GM21423 (cell line): Measurements from ENCODE around the gene RIMS4.

Source experiments
- ATAC-seq: cut with Tn5 transposase; IDR thresholded peaks from one replicate; pipeline ENCODE4 v1.9.1; 2021; ENCODE audit warnings: mild to moderate bottlenecking, moderate library complexity; ENCODE audit not compliant: unreplicated experiment

Gene RIMS4

GRCh38 chr20:44743916-44744655, 66.3 kb downstream of the RIMS4 start:
- ATAC-seq, result no peak

GRCh38 chr20:44743080-44743701, 67.2 kb downstream of the RIMS4 start:
- ATAC-seq, result no peak

DNA sequence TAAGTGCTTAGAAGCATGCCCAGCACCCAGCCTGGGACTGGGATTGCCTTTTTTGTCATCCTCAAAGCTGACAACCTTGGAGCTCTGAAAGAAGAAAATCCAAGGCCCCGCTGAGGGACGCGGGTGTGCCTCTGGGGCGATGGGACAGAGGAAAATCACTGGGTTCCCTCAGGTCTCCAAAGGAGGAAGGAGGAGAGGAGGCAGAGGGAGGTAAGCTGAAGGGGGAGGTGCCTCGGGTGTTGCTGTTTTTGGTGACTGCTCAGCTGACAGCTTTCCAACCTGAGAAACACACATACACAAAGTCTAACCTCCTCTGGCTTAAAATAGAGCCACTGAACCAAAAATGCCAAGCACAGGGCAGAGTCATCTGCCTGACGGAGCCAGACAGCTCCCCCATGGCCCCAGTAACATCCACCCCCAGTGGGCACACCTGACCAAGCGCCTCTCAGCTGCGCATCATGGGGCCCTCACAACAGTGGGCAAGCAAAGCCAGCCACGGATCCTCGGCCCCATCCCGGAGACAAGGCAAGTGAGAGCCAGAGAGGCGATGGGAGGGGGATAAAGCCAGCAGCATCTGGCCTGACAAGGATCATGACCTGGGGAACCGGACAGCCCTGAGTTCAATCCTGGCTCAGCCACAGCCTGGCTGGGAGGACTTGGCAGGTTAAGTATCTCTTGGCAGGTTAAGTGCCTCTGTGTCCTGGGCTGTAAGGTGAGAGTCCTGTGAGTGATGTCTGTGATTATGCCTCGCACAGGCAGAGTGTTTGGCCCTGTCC, 67.9 kb downstream of the RIMS4 start:
- no peak for ATAC-seq

GRCh38 chr20:44739942-44740341, 70.4 kb downstream of the RIMS4 start:
- no peak for ATAC-seq

GRCh38 chr20:44738813-44739477, 71.4 kb downstream of the RIMS4 start:
- ATAC-seq, result no peak

GRCh38 chr20:44737116-44737515, 73.2 kb downstream of the RIMS4 start:
- ATAC-seq, result no peak

DNA sequence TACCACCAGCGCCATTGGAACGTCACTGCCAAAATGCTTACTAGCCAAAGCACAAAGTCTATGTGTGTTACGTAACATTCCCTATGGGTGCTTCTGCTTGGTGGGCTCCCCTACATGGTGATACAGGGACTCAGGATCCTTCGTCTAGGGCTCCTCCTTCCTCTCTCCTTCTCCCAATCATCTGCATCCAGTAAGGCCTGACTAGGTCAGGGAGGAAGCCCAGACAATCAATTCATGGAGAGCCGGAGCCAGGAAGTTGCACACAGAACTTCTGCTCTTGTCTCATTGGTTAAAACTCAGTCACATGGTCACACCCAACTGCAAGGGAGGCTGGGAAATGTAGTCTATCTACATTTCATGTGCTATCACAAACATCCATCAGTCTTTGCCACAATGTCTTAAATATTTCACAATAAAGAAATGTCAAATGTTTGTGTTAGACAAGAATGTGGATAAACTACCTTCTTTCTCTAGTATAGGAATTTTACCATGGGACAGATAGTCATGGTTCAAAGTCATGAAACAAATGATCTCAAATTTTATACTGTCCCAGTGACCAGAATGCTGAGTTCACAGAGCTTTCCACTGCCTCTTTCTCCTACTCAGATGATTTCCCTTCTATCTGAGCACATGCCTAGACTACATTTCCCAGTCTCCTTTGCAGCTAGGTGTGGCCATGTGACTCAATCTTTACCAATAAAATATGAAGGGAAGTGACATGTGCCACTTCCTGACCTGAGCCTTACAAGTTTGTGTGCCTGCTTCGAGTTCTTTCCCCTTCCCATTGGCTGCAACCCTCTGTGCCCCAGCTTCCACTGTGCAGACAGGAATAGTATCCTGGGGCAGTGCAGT, 74.0 kb downstream of the RIMS4 start:
- no peak for ATAC-seq

DNA sequence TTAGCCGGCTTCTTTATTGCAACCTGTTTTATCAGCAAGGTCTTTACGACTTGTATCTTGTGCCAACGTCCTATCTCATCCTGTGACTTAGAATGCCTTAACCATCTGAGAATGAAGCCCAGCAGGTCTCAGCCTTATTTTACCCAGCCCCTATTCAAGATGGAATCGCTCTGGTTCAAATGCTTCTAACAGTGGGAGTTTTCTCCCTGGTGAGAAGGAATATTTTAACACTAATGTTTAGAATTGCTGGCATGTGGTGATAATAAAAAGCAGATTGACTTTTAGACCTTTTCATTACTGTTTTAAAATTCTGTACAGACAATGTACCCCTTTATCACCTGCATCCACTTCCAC, 74.6 kb downstream of the RIMS4 start:
- ATAC-seq, result no peak

DNA sequence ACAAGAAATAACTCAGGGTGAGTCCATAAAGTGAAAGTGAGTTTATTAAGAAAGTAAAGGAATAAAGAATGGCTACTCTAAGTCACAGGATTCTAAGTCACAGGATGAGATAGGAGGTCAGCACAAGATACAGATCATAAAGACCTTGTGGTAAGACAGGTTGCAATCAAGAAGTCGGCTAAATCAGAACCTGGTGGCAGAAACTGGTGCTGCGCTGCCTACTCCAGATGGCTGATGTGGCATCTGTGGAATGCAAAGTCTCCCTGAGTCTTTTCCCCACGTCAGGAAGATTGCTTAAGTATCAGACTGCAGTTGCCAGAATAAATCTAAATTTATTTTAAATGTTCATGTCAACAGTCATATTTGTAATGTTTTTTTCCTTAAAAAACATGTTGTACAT, 75.4 kb downstream of the RIMS4 start:
- ATAC-seq, result no peak

- no peak for ATAC-seq
Observed at GRCh38 chr20:44733341-44734069, 76.8 kb downstream of the RIMS4 start.

- no peak for ATAC-seq
Observed at GRCh38 chr20:44732327-44732726, 78.0 kb downstream of the RIMS4 start.

- ATAC-seq, result no peak
Observed at GRCh38 chr20:44731657-44732056, 78.7 kb downstream of the RIMS4 start.

DNA sequence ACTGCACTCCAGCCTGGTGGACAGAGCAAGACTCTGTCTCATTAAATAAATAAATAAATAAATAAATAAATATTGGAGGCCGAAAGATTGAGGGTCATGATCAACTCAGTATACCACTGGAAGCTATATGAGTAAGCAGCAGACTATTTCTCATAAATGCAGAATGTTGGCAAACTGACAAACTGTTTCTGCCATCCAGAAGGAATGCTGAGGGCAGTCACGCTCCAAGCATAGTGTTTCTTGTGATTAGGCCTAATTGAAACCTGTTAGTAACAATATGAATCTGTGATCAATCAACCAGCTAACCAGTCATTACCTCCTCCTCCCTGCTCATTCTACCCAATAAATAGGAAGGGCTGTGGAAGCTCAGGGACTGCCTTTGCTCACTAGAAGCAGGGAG, 79.9 kb downstream of the RIMS4 start:
- ATAC-seq, result no peak

DNA sequence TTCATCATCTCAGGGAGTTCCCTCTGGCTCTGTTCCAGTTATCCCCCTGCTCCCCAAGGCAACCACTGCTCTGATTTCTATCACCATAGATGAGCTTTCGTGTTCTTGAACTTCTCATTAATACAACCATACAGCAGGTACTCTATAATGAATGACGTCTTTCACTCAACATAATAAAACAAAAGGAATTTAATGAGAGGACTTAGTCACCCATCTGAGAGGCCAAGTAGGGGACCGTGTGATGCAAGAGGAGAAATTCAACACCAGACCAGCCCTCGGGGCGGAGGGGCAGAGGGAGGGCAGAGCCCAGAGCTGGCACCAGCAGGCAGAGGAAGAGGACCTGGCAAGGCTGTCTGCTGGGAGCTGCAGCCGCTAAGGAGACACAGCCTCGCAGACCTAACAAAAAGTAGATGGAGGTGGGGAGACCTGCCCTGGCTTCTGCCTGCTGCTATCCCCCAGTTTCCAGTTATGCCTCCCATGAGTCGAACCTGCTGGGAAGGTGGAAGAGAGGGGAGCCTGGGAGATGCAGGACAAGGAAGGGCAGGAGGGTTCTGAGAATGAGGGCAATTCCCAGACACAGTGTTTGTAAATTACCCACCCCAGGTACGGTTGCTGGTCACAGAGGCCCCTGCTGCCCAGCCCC, 81.4 kb downstream of the RIMS4 start:
- no peak for ATAC-seq

GRCh38 chr20:44727651-44728050, 82.7 kb downstream of the RIMS4 start:
- no peak for ATAC-seq

DNA sequence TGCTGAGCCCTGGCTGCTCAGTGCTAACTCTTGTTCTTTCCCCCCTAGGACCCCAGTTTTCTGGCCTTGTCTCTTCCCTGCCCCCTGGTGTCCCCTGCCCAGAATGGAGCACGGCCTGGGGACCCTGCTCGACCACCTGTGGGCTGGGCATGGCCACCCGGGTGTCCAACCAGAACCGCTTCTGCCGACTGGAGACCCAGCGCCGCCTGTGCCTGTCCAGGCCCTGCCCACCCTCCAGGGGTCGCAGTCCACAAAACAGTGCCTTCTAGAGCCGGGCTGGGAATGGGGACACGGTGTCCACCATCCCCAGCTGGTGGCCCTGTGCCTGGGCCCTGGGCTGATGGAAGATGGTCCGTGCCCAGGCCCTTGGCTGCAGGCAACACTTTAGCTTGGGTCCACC, 83.3 kb downstream of the RIMS4 start:
- no peak for ATAC-seq

DNA sequence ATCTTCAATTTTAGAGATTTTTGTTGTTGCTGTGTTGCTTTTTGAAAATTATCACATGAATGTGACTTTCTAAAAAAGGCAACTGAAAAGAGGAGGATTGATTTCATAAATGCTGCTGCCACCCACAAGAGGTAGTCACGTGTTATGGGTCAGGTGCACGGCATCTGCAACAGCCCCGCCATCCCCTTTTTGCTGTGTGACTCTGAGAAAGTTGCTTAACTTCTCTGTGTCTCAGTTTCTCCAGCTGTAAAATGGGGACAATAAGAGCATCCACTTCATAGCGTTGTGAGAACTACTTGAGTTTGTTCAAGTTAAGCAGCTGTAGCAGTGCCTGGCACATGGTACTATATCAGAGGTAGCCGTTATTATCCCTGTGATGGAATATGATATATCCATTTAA, 84.5 kb downstream of the RIMS4 start:
- ATAC-seq, result no peak

- no peak for ATAC-seq
Observed at GRCh38 chr20:44724423-44725091, 85.8 kb downstream of the RIMS4 start.

DNA sequence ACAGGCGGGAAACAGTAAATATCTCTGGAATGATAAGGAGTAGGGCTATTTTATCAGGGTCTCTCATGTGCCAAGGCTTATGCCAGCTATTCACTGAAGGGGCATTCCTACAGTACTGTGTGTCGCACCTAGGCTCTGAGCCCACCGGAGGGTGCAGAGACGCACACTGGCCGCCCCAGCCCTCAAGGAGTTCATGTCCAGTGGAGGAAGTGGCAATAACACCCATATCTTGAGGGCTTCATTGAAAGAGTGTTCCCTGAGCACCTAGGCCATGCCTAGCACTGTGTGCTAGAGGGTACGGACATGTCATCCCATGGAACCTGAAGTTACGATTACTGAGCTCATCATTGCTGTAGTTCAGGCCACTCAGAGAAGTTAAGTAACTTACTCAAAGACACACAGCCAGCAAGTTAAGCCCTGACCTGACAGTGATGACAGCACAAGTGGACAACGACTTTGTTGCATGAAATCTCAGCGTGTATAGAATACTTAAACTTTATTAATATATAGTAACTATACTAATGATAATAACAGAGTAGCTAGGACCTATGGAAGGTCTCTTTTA, 86.5 kb downstream of the RIMS4 start:
- no peak for ATAC-seq
